LoVo (cell line): ENCODE results near the gene DNAJB11.
"Not testable (repeated sequence)": the region's sequence is repeated elsewhere in the genome, so short reads cannot be mapped to it uniquely, and the experiment has no call there.

ENCODE experiments used
- DNase-seq: peaks from one replicate; pipeline ENCODE4 v3.0.0-alpha.2; 2016; ENCODE audit warnings: low spot score

Gene DNAJB11

DNA sequence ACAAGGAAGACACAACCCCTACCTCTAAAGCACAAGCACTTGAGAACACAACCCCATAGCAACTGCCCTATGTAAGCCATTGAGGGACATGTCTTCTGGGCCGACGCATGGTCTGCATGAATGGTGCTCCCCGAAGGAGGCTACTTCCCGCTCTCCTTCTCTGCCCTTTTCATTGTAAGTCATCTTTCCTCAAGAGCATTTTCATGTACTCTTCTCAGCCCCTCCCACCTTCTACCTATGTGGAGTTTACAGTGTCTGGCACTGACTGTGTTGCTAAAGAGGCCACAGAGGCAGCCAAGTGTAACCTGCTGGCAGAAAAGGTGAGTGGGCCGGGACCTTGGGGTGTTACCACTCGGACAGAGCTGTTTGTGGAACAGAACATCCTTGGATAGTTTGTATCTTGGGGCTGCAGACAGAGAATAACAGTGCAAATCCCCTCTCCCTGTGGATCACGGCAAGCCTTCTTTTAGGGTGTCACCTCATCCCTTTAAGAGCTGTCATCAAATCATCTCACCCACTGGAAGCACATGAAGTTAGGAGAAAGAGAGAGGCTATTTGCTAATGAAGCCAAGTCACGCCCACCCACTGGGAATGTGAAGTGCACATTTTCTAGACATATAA lies 47.9 kb downstream of the DNAJB11 start:
- DNase-seq = no peak

DNA sequence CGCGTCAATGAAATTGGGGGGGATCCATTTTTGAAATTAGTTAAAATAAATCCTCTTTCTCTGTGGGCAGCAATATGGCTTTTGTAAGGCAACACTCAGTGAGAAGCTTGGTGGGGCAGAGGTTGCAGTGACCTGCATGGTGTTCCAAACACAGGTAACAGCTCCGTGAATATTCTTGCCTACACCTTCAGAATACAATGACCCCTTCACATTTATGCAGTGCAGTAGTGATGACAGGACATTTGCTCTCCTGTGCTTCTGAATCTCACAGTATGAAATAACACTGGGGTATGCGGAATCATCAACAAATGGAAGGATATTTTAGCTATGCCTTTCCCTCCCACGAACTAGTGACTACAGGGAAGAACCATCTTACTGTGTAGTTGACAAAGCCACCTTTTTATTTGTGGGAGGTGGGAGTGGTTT lies 49.3 kb downstream of the DNAJB11 start:
- no peak for DNase-seq

- DNase-seq = no peak
These were observed 49.9 kb downstream of the DNAJB11 start for GRCh38 chr3:186620213-186621092.

GRCh38 chr3:186621894-186622650 lies 51.6 kb downstream of the DNAJB11 start:
- no peak for DNase-seq

- no peak for DNase-seq
These were observed 52.3 kb downstream of the DNAJB11 start for GRCh38 chr3:186622651-186623310.

DNA sequence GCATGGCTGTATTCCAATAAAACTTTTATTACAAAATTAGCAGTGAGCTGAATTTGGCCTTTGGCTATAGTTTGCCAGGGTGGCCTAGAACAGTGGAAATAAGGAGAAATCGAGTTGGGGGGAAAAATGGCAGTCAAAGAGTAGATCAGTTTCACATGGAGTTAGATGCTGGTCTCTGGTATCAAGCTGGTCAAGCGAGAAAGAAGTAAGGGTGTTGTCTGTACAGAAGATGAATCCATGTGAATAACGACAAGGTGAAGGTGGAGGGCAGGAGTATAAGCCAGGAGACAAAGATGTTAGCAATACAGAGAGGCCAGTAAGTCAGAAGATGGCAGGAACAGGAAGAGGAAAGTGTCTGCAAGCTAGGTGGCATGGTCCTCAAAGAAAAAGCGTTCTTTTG lies 54.1 kb downstream of the DNAJB11 start:
- DNase-seq = no peak

DNA sequence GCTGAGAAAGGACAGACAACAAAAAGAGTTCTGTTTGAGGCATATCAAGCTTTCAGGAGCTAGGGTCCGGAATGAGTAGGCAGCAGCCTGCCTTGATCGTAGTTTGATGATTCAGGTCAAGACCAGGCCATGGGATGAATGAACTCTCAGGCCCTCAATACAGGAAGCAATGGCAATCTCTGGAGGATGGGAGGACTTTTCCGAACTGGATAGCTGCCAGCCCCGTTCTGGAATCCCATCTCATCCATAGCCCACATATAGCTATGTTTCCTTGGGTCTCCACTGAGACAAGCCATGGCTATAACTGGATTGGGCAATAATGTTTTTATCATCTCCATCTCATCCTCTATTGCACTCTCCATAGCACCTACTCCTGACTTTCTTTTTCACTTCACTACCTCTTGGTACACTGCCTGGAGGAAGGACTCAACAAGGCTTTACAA lies 55.1 kb downstream of the DNAJB11 start:
- DNase-seq = no peak

DNA sequence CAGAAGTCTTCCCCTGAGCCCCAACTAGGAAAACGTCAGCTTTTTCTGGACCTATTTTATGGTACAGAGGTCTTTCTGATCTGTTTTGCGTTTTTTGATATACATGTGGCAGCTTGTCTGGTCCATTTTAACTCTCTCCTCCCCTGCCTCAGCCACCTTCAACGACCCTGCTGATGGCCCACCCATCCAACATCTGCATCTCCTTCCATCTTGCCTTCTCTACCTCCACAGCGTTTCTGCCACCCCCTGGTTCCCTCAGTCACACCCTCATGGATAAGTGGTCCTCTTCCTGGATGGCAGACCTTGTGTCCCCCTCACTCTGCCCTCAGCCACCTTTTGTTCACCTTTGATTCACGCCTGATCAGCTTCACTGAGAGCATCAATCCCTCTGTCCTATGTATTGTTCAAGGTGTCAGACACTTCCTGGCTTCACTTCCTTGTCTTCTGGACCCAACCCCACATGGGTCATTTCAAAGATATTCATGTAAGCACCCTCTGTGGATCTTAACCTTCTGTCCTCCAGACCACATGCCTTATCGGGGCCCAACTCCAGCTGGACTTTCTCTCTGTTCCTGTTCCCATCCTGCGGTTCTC lies 55.8 kb downstream of the DNAJB11 start:
- DNase-seq = no peak

DNA sequence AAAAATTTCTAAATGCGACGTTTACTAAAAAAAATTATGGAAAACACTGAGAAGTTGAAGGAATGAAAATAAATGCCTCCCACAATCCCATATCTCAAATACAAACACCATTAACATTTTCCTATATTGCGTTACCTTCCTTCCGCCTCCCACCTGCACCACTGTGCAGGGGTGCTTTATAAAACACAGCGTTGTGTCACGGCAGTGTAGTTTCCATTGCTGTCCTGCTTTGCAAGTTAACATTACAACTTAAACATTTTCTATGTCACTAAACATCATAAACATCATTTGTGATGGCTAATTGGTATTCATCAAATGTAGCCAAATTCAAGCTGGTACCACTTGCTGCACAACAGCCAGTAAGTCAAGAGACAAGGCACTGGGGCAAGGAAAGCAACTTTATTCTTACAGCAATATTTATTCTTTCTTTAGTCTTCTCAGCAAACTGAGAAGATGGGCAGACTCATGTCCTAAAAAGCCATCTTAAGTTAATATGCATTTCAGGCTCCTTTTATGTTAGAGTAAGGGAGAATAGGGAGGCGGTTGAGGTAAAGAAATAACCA lies 57.4 kb downstream of the DNAJB11 start:
- no peak for DNase-seq

- DNase-seq = no peak
These were observed 58.2 kb downstream of the DNAJB11 start for GRCh38 chr3:186628756-186629155.

DNA sequence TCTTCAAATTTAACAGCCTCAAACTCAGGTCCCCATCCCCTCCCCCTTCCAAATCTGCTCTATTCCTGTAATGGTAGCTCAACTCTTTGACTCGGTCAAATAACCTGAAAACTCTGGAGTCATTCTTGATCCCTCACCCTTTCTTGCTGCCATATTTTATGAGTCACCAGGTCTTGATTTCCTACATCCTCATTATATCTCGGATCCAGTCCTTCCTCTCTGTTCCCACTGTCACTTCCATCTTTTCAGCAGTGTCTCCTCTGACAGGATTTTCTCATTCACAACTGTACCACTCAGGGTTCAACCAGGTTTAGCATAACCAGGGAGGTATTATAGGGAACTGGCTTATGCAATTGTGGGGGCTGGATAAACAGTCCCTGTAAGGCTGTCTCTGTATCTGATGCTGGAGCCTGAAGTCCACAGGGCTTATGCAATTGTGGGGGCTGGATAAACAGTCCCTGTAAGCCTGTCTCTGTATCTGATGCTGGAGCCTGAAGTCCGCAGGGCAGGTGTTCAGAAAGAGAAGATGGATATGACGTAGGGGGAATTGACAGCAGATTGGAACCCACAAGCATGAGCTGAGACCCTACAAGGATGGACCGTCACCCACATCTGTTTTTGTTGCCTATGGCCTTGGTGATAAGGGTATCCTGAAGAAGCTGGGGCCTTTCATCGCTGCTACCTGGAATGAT lies 60.6 kb downstream of the DNAJB11 start:
- no peak for DNase-seq

DNA sequence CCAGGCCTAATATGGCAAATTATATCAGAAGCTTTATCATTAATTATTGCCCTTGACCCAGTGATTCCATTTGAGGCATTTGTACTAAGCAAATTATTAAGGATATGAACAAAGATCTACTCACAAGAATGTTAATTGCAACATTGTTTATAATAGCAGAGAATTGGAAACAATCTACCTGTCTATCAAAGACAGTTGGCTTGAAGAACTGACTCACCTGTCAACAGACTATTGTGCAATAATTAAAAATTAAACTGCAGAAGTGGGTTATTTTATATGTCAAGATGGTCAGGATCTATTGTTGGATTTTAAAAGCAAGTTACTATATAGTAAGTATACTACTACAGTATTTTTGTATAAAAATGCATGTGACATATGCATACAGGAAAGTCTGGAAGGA lies 63.0 kb downstream of the DNAJB11 start:
- DNase-seq = no peak

GRCh38 chr3:186634207-186634606 lies 63.7 kb downstream of the DNAJB11 start:
- DNase-seq = not testable (repeated sequence)
